SK-N-SH (cell line): ENCODE measurements around the gene ARHGAP26. TPM values are rescaled to one million over a fixed set of nuclear protein-coding genes. Genes with fewer than 3 reads are reported as not detected.

ENCODE experiments used
- CTCF ChIA-PET: fragments of 300-600, 350-600 bp; formaldehyde crosslinking; extraction: SDS; loops from one replicate; lab custom pipeline; 2021; lab: Yijun Ruan, JAX
- POLR2A ChIA-PET: fragments of 350-600 bp; sonication (Branson Sonifier 250); formaldehyde crosslinking; extraction: SDS; loops from one replicate; lab custom pipeline; 2020; ENCODE audit warnings: antibody characterized with exemption, inconsistent platforms; lab: Yijun Ruan, JAX
- DNase-seq: peaks from one replicate; pipeline ENCODE4 v3.0.0; 2012
- H2AFZ ChIP-seq: fragments of 200-600 bp; sonication (generic); 2 replicates; pipeline ENCODE4 v1.8.1; 2016; ENCODE audit warnings: antibody characterized with exemption, mild to moderate bottlenecking, low read depth
- H3F3A ChIP-seq: fragments of 200-600 bp; sonication (generic); replicated peaks from 2 replicates; pipeline ENCODE3; 2016; ENCODE audit warnings: antibody characterized with exemption, mild to moderate bottlenecking; ENCODE audit not compliant: insufficient read depth
- H3K27ac ChIP-seq, 2 experiments: fragments of 200-500 bp in 1 of 2; fragments of 200-600 bp in 1 of 2; sonication (Bioruptor generic) in 1 of 2; sonication (generic), shearing (Covaris generic) in 1 of 2; 2 replicates each; pipeline versions ENCODE4 v1.5.1 to v1.6.1; 2014 to 2016; ENCODE audit warnings: low read depth in 2 of 2, inconsistent platforms in 1 of 2, low read length in 1 of 2, mild to moderate bottlenecking in 1 of 2, mixed read lengths in 1 of 2
- H3K27me3 ChIP-seq: fragments of 200-600 bp; sonication (generic), shearing (Covaris generic); 2 replicates; pipeline ENCODE4 v1.6.1; 2016; ENCODE audit warnings: mixed run types; ENCODE audit not compliant: insufficient read depth
- H3K36me3 ChIP-seq, 2 experiments: fragments of 200-500 bp in 1 of 2; fragments of 200-600 bp in 1 of 2; sonication (Bioruptor generic) in 1 of 2; sonication (generic) in 1 of 2; replicated peaks in 1 of 2; 2 replicates each; pipeline versions ENCODE3 to v1.5.1; 2014 to 2016; ENCODE audit warnings: low read length in 1 of 2, mild to moderate bottlenecking in 1 of 2; ENCODE audit not compliant: insufficient read depth in 2 of 2, control insufficient read depth in 1 of 2
- H3K4me1 ChIP-seq, 2 experiments: fragments of 200-500 bp in 1 of 2; fragments of 200-600 bp in 1 of 2; sonication (Bioruptor generic) in 1 of 2; sonication (generic), shearing (Covaris generic) in 1 of 2; 2 replicates each; pipeline versions ENCODE4 v1.5.1 to v1.6.1; 2014 to 2016; ENCODE audit warnings: low read depth in 1 of 2, low read length in 1 of 2, mixed run types in 1 of 2; ENCODE audit not compliant: insufficient read depth in 2 of 2, control insufficient read depth in 1 of 2
- H3K4me2 ChIP-seq: fragments of 200-600 bp; sonication (generic), shearing (Covaris generic); 2 replicates; pipeline ENCODE4 v1.6.1; 2017; ENCODE audit warnings: mixed run types
- H3K4me3 ChIP-seq, 2 experiments: fragments of 200-500 bp in 1 of 2; fragments of 200-600 bp in 1 of 2; sonication (Bioruptor generic) in 1 of 2; sonication (generic), shearing (Covaris generic) in 1 of 2; 2 replicates each; pipeline versions ENCODE4 v1.5.1 to v1.8.1; 2014 to 2016; ENCODE audit warnings: low read depth in 2 of 2, inconsistent platforms in 1 of 2, low read length in 1 of 2, mild to moderate bottlenecking in 1 of 2, mixed read lengths in 1 of 2, moderate library complexity in 1 of 2
- H3K79me2 ChIP-seq: fragments of 200-600 bp; sonication (generic); 2 replicates; pipeline ENCODE4 v1.8.1; 2017; ENCODE audit warnings: mild to moderate bottlenecking; ENCODE audit not compliant: insufficient read depth
- H3K9ac ChIP-seq: fragments of 200-600 bp; sonication (generic); 2 replicates; pipeline ENCODE4 v1.6.1; 2017; ENCODE audit warnings: mixed run types
- H3K9me2 ChIP-seq: fragments of 200-600 bp; sonication (generic); 2 replicates; pipeline ENCODE4 v1.6.1; 2017; ENCODE audit warnings: mixed run types
- H3K9me3 ChIP-seq: fragments of 200-600 bp; sonication (generic); 2 replicates; pipeline ENCODE4 v1.6.1; 2017; ENCODE audit warnings: mixed run types, mild to moderate bottlenecking, moderate library complexity
- H4K20me1 ChIP-seq: fragments of 200-600 bp; sonication (generic); 2 replicates; pipeline ENCODE4 v1.6.1; 2017; ENCODE audit warnings: mild to moderate bottlenecking, mixed run types; ENCODE audit not compliant: insufficient read depth
- CHD2 ChIP-seq: fragments of 150-350 bp; IDR thresholded peaks from 2 replicates; pipeline ENCODE4 v1.6.1; 2018; ENCODE audit warnings: low read length; ENCODE audit not compliant: partially characterized antibody
- EP300 ChIP-seq, 2 experiments: IDR thresholded peaks; 2 replicates each; pipeline versions ENCODE4 v1.4.0 to v1.6.1; 2012; ENCODE audit warnings: borderline replicate concordance in 1 of 2, low read depth in 1 of 2, low read length in 1 of 2
- EZH2phosphoT487 ChIP-seq: fragments of 200-600 bp; sonication (generic); IDR thresholded peaks from 2 replicates; pipeline ENCODE4 v1.6.1; 2017; ENCODE audit warnings: low read depth, mixed run types, mild to moderate bottlenecking, antibody characterized with exemption, moderate library complexity, borderline replicate concordance
- FOXJ3 ChIP-seq: sonication (generic); formaldehyde crosslinking; IDR thresholded peaks from 2 replicates; pipeline ENCODE4 v1.5.1; 2020; ENCODE audit warnings: mild to moderate bottlenecking, missing genetic modification reagents
- GABPA ChIP-seq: IDR thresholded peaks from 2 replicates; pipeline ENCODE4 v1.4.0; 2012; ENCODE audit warnings: low read depth, mild to moderate bottlenecking
- JUND ChIP-seq: IDR thresholded peaks from 2 replicates; pipeline ENCODE4 v1.4.0; 2012
- MEF2A ChIP-seq: IDR thresholded peaks from 2 replicates; pipeline ENCODE4 v1.4.0; 2012; ENCODE audit warnings: low read depth, borderline replicate concordance
- NRF1 ChIP-seq: IDR thresholded peaks from 2 replicates; pipeline ENCODE4 v1.6.1; 2012; ENCODE audit warnings: low read depth, mild to moderate bottlenecking, low read length
- RCOR1 ChIP-seq: fragments of 150-350 bp; IDR thresholded peaks from 2 replicates; pipeline ENCODE4 v1.6.1; 2017; ENCODE audit warnings: antibody characterized with exemption, low read length
- RFX5 ChIP-seq: IDR thresholded peaks from 2 replicates; pipeline ENCODE4 v1.6.1; 2012; ENCODE audit warnings: mild to moderate bottlenecking, improper control_type of control experiment, low read length
- SIN3A ChIP-seq: IDR thresholded peaks from 2 replicates; pipeline ENCODE4 v1.6.1; 2012; ENCODE audit warnings: low read depth, mild to moderate bottlenecking, low read length, moderate library complexity, borderline replicate concordance
- SMC3 ChIP-seq: IDR thresholded peaks from 2 replicates; pipeline ENCODE4 v1.6.1; 2012; ENCODE audit warnings: low read depth, low read length, improper control_type of control experiment
- TAF1 ChIP-seq: IDR thresholded peaks from 2 replicates; pipeline ENCODE4 v1.6.1; 2012; ENCODE audit warnings: low read depth, mild to moderate bottlenecking, low read length, moderate library complexity, borderline replicate concordance
- TCF12 ChIP-seq: IDR thresholded peaks from 2 replicates; pipeline ENCODE4 v1.4.0; 2012
- TEAD4 ChIP-seq: IDR thresholded peaks from 2 replicates; pipeline ENCODE4 v1.4.0; 2012; ENCODE audit warnings: mild to moderate bottlenecking, borderline replicate concordance; ENCODE audit not compliant: insufficient read depth
- WGBS: methylation state at CpG from one replicate; pipeline ENCODE4 v1.1.6; 2017; ENCODE audit warnings: low lambda C conversion rate; 5-methylcytosine and 5-hydroxymethylcytosine counted together
- polyA plus RNA-seq, 3 experiments: library from polyadenylated mRNA; depleted of rRNA; stranded (reverse); fragments of >200 nt; gene quantifications; 2 replicates each; pipeline ENCODE4 v1.2.3, GENCODE V29; 2012
- TF ChIP-seq, protein P1 (sequence below): fragments of 200-600 bp; sonication (generic); IDR thresholded peaks from 2 replicates; pipeline ENCODE4 v1.6.1; 2017; ENCODE audit warnings: antibody characterized with exemption, mild to moderate bottlenecking, moderate library complexity
- TF ChIP-seq, protein P2 (sequence below): fragments of 150-350 bp; IDR thresholded peaks from 2 replicates; pipeline ENCODE4 v1.6.1; 2017; ENCODE audit warnings: antibody characterized with exemption, low read length, low read depth, borderline replicate concordance
- TF ChIP-seq, protein P3 (sequence below): IDR thresholded peaks from 2 replicates; pipeline ENCODE4 v1.4.0; 2012; ENCODE audit warnings: low read depth, borderline replicate concordance
- TF ChIP-seq, protein P4 (sequence below): IDR thresholded peaks from 2 replicates; pipeline ENCODE4 v1.6.1; 2012; ENCODE audit warnings: mild to moderate bottlenecking, low read depth, low read length, moderate library complexity
- TF ChIP-seq, protein P5 (sequence below): IDR thresholded peaks from 2 replicates; pipeline ENCODE4; 2012

The ARHGAP26 gene
- polyA plus RNA-seq, 1 of the 3 experiments (the other 2 are of a cell fraction), result 6.1 TPM

DNA sequence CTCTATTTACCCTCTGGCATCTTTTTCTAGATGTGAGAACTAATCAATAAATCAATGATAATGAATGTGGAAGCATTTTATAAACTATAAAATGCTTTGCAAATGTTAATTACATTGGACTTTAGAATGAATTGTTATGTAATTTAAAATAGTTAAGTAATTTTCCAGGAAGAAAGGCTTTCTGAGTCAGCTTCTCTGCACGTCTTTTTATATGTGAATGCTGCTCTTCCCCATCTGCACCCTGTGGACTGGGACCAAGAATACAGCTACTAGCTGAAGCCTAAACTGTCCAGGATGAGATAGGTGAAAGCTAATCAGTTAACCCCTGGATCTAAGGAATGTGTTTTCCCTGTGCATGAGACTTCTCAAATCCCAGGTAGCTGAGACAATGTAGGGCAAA, 340.4 kb downstream of the ARHGAP26 start (continued):
- TF ChIP-seq RCOR1 (no peak), JUND (no peak), MEF2A (no peak), NRF1 (no peak), TAF1 (no peak)
- TF ChIP-seq, protein P1, sequence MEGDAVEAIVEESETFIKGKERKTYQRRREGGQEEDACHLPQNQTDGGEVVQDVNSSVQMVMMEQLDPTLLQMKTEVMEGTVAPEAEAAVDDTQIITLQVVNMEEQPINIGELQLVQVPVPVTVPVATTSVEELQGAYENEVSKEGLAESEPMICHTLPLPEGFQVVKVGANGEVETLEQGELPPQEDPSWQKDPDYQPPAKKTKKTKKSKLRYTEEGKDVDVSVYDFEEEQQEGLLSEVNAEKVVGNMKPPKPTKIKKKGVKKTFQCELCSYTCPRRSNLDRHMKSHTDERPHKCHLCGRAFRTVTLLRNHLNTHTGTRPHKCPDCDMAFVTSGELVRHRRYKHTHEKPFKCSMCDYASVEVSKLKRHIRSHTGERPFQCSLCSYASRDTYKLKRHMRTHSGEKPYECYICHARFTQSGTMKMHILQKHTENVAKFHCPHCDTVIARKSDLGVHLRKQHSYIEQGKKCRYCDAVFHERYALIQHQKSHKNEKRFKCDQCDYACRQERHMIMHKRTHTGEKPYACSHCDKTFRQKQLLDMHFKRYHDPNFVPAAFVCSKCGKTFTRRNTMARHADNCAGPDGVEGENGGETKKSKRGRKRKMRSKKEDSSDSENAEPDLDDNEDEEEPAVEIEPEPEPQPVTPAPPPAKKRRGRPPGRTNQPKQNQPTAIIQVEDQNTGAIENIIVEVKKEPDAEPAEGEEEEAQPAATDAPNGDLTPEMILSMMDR, result no peak
- TF ChIP-seq, protein P2, sequence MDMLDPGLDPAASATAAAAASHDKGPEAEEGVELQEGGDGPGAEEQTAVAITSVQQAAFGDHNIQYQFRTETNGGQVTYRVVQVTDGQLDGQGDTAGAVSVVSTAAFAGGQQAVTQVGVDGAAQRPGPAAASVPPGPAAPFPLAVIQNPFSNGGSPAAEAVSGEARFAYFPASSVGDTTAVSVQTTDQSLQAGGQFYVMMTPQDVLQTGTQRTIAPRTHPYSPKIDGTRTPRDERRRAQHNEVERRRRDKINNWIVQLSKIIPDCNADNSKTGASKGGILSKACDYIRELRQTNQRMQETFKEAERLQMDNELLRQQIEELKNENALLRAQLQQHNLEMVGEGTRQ, result no peak
- TF ChIP-seq, protein P3, sequence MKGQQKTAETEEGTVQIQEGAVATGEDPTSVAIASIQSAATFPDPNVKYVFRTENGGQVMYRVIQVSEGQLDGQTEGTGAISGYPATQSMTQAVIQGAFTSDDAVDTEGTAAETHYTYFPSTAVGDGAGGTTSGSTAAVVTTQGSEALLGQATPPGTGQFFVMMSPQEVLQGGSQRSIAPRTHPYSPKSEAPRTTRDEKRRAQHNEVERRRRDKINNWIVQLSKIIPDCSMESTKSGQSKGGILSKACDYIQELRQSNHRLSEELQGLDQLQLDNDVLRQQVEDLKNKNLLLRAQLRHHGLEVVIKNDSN, result no peak

DNA sequence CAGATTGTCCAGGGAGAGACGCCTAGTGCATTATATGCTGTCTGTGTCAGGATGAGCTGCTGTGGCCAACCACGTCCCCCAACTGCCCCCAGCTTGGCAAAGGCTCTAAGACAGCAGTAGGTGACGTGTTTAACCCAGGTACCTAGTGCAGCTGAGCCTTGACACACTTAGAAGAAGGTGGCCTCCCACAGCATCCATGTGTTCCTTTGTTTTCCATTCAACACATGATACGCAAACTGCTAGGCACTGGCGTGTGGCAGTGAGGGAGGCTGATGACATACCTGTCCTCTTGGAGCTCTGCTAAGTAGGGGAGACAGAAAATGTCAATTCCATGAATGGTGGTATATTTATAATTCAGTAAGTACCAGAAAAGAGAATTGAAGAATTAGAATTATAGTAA, 341.6 kb downstream of the ARHGAP26 start:
- WGBS, result 92% methylated on average over 5 of the region's 5 CpGs
- peaks cover 0 to 1% of the 10 kb centered on the region in 2 experiments for H3K36me3 ChIP-seq
- ChIA-PET CTCF (interaction anchor here (0.8 to 2.4 kb wide), 5 partner anchors 14 to 713 kb away, joined by 3 to 7 read pairs (median 3); partner anchors contain the start of gene NR3C1), POLR2A (no interaction called here)
- H4K20me1 ChIP-seq, result no peaks in the 10 kb centered on the region
- H3K9me2 ChIP-seq, result no peaks in the 10 kb centered on the region
- peak overlapping the region in 1 of 2 experiments; percentile 24; a peak in 1 of 4 replicates for H3K27ac ChIP-seq
- H3K4me2 ChIP-seq, result no peak overlapping the region
- H3K9me3 ChIP-seq, result no peaks in the 10 kb centered on the region
- H3K9ac ChIP-seq, result no peak overlapping the region
- no peaks in the 10 kb centered on the region for H3K27me3 ChIP-seq
- no peaks in the 10 kb centered on the region for H3F3A ChIP-seq
- H3K4me1 ChIP-seq, result peaks cover 0 to 25% of the 10 kb centered on the region in 2 experiments
- no peak overlapping the region for H2AFZ ChIP-seq
- H3K4me3 ChIP-seq, result no peak overlapping the region
- DNase-seq, result no peak
- H3K79me2 ChIP-seq, result no peaks in the 10 kb centered on the region
- TF ChIP-seq TCF12 (no peak), RFX5 (no peak), SIN3A (no peak), FOXJ3 (CRISPR knock-in tag) (no peak), NRF1 (no peak), CHD2 (no peak), EZH2phosphoT487 (no peak), EP300 (IDR thresholded peaks at IDR 0.05; ENCODE audit: borderline replicate concordance in 1 of 2, low read depth in 1 of 2, low read length in 1 of 2) (no peak), SMC3 (no peak), GABPA (no peak), TEAD4 (no peak)
- TF ChIP-seq, protein P4, sequence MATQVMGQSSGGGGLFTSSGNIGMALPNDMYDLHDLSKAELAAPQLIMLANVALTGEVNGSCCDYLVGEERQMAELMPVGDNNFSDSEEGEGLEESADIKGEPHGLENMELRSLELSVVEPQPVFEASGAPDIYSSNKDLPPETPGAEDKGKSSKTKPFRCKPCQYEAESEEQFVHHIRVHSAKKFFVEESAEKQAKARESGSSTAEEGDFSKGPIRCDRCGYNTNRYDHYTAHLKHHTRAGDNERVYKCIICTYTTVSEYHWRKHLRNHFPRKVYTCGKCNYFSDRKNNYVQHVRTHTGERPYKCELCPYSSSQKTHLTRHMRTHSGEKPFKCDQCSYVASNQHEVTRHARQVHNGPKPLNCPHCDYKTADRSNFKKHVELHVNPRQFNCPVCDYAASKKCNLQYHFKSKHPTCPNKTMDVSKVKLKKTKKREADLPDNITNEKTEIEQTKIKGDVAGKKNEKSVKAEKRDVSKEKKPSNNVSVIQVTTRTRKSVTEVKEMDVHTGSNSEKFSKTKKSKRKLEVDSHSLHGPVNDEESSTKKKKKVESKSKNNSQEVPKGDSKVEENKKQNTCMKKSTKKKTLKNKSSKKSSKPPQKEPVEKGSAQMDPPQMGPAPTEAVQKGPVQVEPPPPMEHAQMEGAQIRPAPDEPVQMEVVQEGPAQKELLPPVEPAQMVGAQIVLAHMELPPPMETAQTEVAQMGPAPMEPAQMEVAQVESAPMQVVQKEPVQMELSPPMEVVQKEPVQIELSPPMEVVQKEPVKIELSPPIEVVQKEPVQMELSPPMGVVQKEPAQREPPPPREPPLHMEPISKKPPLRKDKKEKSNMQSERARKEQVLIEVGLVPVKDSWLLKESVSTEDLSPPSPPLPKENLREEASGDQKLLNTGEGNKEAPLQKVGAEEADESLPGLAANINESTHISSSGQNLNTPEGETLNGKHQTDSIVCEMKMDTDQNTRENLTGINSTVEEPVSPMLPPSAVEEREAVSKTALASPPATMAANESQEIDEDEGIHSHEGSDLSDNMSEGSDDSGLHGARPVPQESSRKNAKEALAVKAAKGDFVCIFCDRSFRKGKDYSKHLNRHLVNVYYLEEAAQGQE, result no peak
- TF ChIP-seq, protein P1, result no peak
- TF ChIP-seq, protein P5, sequence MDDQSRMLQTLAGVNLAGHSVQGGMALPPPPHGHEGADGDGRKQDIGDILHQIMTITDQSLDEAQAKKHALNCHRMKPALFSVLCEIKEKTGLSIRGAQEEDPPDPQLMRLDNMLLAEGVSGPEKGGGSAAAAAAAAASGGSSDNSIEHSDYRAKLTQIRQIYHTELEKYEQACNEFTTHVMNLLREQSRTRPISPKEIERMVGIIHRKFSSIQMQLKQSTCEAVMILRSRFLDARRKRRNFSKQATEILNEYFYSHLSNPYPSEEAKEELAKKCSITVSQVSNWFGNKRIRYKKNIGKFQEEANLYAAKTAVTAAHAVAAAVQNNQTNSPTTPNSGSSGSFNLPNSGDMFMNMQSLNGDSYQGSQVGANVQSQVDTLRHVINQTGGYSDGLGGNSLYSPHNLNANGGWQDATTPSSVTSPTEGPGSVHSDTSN, result no peak
